Measurements from ENCODE around the gene OR1L6. TPM values are rescaled to one million over a fixed set of nuclear protein-coding genes. Genes with fewer than 3 reads are reported as not detected.

OR1L6 gene
- total and polyA plus RNA-seq, 2 of the 8 experiments (the other 6 are each of a cell fraction or from before 2014, with no cell fraction given), result not detected

GRCh38 chr9:122777052-122777451, 34.9 kb downstream of the OR1L6 start:
- Histone ChIP-seq H3K79me2 (ENCODE audit: control insufficient read depth in 1 of 2, insufficient read depth in 2 of 2, low read length in 2 of 2) (no peaks in the 10 kb centered on the region), H2BK20ac (ENCODE audit: low read length) (no peak overlapping the region), H3K4ac (replicated peaks; ENCODE audit: insufficient read length, low read depth, low read length) (no peak overlapping the region), H3K23me2 (ENCODE audit: low read depth, low read length) (no peaks in the 10 kb centered on the region), H4K5ac (ENCODE audit: insufficient read length, low read depth, low read length) (no peak overlapping the region), H3K36me3 (ENCODE audit: control insufficient read depth in 2 of 4, insufficient read depth in 4 of 4, low read length in 3 of 4) (no peaks in the 10 kb centered on the region), H2AFZ (ENCODE audit: low read length) (no peak overlapping the region), H3K56ac (replicated peaks; ENCODE audit: insufficient read length, low read depth, low read length) (no peak overlapping the region), H3K4me3 (ENCODE audit: extremely low read depth in 1 of 4, insufficient read depth in 2 of 4, low read depth in 3 of 4, low read length in 4 of 4) (no peak overlapping the region), H2BK5ac (ENCODE audit: low read depth, low read length) (no peak overlapping the region), H2AK5ac (ENCODE audit: low read depth, low read length) (no peak overlapping the region), H2BK12ac (ENCODE audit: low read depth, low read length) (no peak overlapping the region), H4K20me1 (replicated peaks in 1 of 2; ENCODE audit: control insufficient read depth in 1 of 2, insufficient read depth in 2 of 2, low read length in 2 of 2) (no peaks in the 10 kb centered on the region), H3K18ac (ENCODE audit: extremely low read depth, low read length) (no peak overlapping the region), H4K91ac (replicated peaks; ENCODE audit: insufficient read length, low read length) (no peak overlapping the region), H3K27ac (ENCODE audit: low read depth, low read length) (no peak overlapping the region), H2BK15ac (ENCODE audit: low read length) (no peak overlapping the region), H3K9me3 (ENCODE audit: insufficient read depth in 2 of 2, low read depth in 1 of 2, low read length in 1 of 2) (peaks cover 40 to 44% of the 10 kb centered on the region in 2 experiments), H3K4me2 (ENCODE audit: insufficient read depth in 1 of 2, low read depth in 2 of 2, low read length in 2 of 2) (no peak overlapping the region), H3K23ac (ENCODE audit: insufficient read length) (no peak overlapping the region), H3K79me1 (ENCODE audit: low read depth, low read length) (no peaks in the 10 kb centered on the region), H2BK120ac (replicated peaks; ENCODE audit: low read depth, low read length) (no peak overlapping the region), H3K9ac (replicated peaks in 1 of 4; ENCODE audit: extremely low read depth in 1 of 4, low read depth in 3 of 4, low read length in 3 of 4) (no peak overlapping the region), H3K14ac (ENCODE audit: insufficient read length) (no peak overlapping the region), H4K8ac (ENCODE audit: extremely low read depth, insufficient read depth, low read length) (no peak overlapping the region), H3K4me1 (replicated peaks in 1 of 4; ENCODE audit: control insufficient read depth in 3 of 4, insufficient read depth in 4 of 4, low read length in 3 of 4) (no peaks in the 10 kb centered on the region), H3K27me3 (replicated peaks in 1 of 4; ENCODE audit: control insufficient read depth in 3 of 4, extremely low read depth in 1 of 4, insufficient read depth in 3 of 4, low read length in 3 of 4) (no peaks in the 10 kb centered on the region)
- DNase-seq (ENCODE audit: low read depth in 1 of 2, low spot score in 2 of 2), result no peak
- CTCF ChIA-PET (ENCODE audit: partially characterized antibody), result no interaction called here
- WGBS, 2 experiments (ENCODE audit: extremely low coverage in 1 of 2, insufficient coverage in 1 of 2, insufficient read length in 1 of 2, insufficient replicate concordance in 2 of 2, low coverage in 1 of 2, low lambda C conversion rate in 2 of 2, missing lambda C conversion rate in 1 of 2), result 82% methylated on average over 8 of the region's 8 CpGs; no CpG with 5 or more reads in 1 of the 2 experiments
- no peak for FAIRE-seq
- POLR2A ChIA-PET (ENCODE audit: partially characterized antibody), result no interaction called here
- TF ChIP-seq E2F6 (IDR thresholded peaks at IDR 0.05) (no peak), POLR2A (IDR thresholded peaks at IDR 0.05; ENCODE audit: control extremely low read depth in 1 of 2, low read depth in 2 of 2, low read length in 2 of 2) (no peak), CHD1 (IDR thresholded peaks at IDR 0.05; ENCODE audit: low read depth, low read length) (no peak), TAF7 (optimal IDR thresholded peaks at IDR 0.05; ENCODE audit: borderline replicate concordance, low read depth, low read length) (no peak), BCL11A (IDR thresholded peaks at IDR 0.05; ENCODE audit: low read depth in 2 of 2, low read length in 2 of 2) (no peak), JUN (IDR thresholded peaks at IDR 0.05; ENCODE audit: low read depth, low read length) (no peak), SP2 (IDR thresholded peaks at IDR 0.05; ENCODE audit: low read length) (no peak), ATF3 (IDR thresholded peaks at IDR 0.05; ENCODE audit: insufficient read depth, low read depth, low read length) (no peak), SP4 (IDR thresholded peaks at IDR 0.05; ENCODE audit: low read length) (no peak), POU5F1 (IDR thresholded peaks at IDR 0.05; ENCODE audit: low read depth, low read length) (no peak), RNF2 (IDR thresholded peaks at IDR 0.05; ENCODE audit: borderline replicate concordance, low read depth, low read length, missing control alignments, poor library complexity, severe bottlenecking) (no peak), GTF2F1 (IDR thresholded peaks at IDR 0.05; ENCODE audit: borderline replicate concordance, low read depth, low read length) (no peak)
- TF ChIP-seq, protein P1, sequence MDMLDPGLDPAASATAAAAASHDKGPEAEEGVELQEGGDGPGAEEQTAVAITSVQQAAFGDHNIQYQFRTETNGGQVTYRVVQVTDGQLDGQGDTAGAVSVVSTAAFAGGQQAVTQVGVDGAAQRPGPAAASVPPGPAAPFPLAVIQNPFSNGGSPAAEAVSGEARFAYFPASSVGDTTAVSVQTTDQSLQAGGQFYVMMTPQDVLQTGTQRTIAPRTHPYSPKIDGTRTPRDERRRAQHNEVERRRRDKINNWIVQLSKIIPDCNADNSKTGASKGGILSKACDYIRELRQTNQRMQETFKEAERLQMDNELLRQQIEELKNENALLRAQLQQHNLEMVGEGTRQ (IDR thresholded peaks at IDR 0.05; ENCODE audit: low read length), result no peak

All from H1 (cell line).